SK-N-MC (cell line): ENCODE results near the gene SPN.
A peak's percentile ranks its signal among the peaks of the same experiment; 100 is the strongest.
"Not testable (repeated sequence)": the region's sequence is repeated elsewhere in the genome, so short reads cannot be mapped to it uniquely, and the experiment has no call there.

Experiments
- DNase-seq: peaks from one replicate; pipeline ENCODE4 v3.0.0-alpha.2; 2011; ENCODE audit warnings: low read depth, low spot score
- H3K27ac ChIP-seq: fragments of 200-600 bp; sonication (generic); 2 replicates; pipeline ENCODE4 v1.5.1; 2016; ENCODE audit warnings: mixed run types
- H3K36me3 ChIP-seq: fragments of 200-600 bp; sonication (generic); 2 replicates; pipeline ENCODE4 v1.6.1; 2017; ENCODE audit warnings: antibody characterized with exemption, low read length, mixed read lengths; ENCODE audit not compliant: insufficient read depth
- H3K4me3 ChIP-seq: fragments of 200-600 bp; sonication (generic); 2 replicates; pipeline ENCODE4 v1.5.1; 2016
- H3K9ac ChIP-seq: fragments of 200-600 bp; sonication (generic); 2 replicates; pipeline ENCODE4 v1.8.0; 2017; ENCODE audit warnings: mixed run types, mixed read lengths; ENCODE audit not compliant: insufficient read length
- H3K9me3 ChIP-seq: fragments of 200-600 bp; sonication (generic); 2 replicates; pipeline ENCODE4 v1.6.1; 2017; ENCODE audit warnings: low read depth, mild to moderate bottlenecking, antibody characterized with exemption, low read length, moderate library complexity, mixed read lengths
- EZH2 ChIP-seq: fragments of 200-600 bp; sonication (generic); IDR thresholded peaks from one replicate; pipeline ENCODE4 v1.6.1; 2017; ENCODE audit warnings: antibody characterized with exemption
- FOXP2 ChIP-seq: optimal IDR thresholded peaks from 2 replicates; pipeline ENCODE3; 2011; ENCODE audit warnings: mild to moderate bottlenecking, moderate library complexity; ENCODE audit not compliant: insufficient read depth; ENCODE audit errors: extremely low read length, control extremely low read depth
- POLR2AphosphoS5 ChIP-seq: IDR thresholded peaks from 2 replicates; pipeline ENCODE4 v1.6.1; 2012; ENCODE audit warnings: mild to moderate bottlenecking, low read depth, low read length, borderline replicate concordance

SPN gene

GRCh38 chr16:29698484-29699323 lies 35.7 kb downstream of the SPN start:
- H3K36me3 ChIP-seq = no peaks in the 10 kb centered on the region; the same call in 1 of the 2 replicates
- no peak overlapping the region for H3K27ac ChIP-seq
- TF ChIP-seq FOXP2 (no peak), EZH2 (no peak), POLR2AphosphoS5 (no peak)
- H3K9me3 ChIP-seq = no peaks in the 10 kb centered on the region
- no peak overlapping the region for H3K9ac ChIP-seq
- no peak for DNase-seq
- no peak overlapping the region for H3K4me3 ChIP-seq

- TF ChIP-seq FOXP2 = no peak
- no peak for TF ChIP-seq POLR2AphosphoS5
- no peak for TF ChIP-seq EZH2
- Histone ChIP-seq H3K36me3 (no peaks in the 10 kb centered on the region; the same call in 1 of the 2 replicates), H3K9ac (no peak overlapping the region), H3K9me3 (no peaks in the 10 kb centered on the region), H3K27ac (no peak overlapping the region), H3K4me3 (no peak overlapping the region)
- DNase-seq = no peak
Measured at GRCh38 chr16:29699324-29700219, 36.5 kb downstream of the SPN start.

- H3K9ac ChIP-seq = no peak overlapping the region
- no peaks in the 10 kb centered on the region; the same call in 1 of the 2 replicates for H3K36me3 ChIP-seq
- H3K4me3 ChIP-seq = no peak overlapping the region
- no peak for DNase-seq
- TF ChIP-seq EZH2 = no peak
- no peak for TF ChIP-seq POLR2AphosphoS5
- no peak for TF ChIP-seq FOXP2
- H3K27ac ChIP-seq = no peak overlapping the region
- H3K9me3 ChIP-seq = no peaks in the 10 kb centered on the region
Measured at GRCh38 chr16:29700253-29700987, 37.4 kb downstream of the SPN start.

GRCh38 chr16:29701214-29701555 lies 38.1 kb downstream of the SPN start:
- no peaks in the 10 kb centered on the region; the same call in 1 of the 2 replicates for H3K36me3 ChIP-seq
- no peak overlapping the region for H3K4me3 ChIP-seq
- no peak for DNase-seq
- no peak overlapping the region for H3K9ac ChIP-seq
- no peak overlapping the region for H3K27ac ChIP-seq
- TF ChIP-seq FOXP2 (no peak), POLR2AphosphoS5 (no peak), EZH2 (no peak)
- H3K9me3 ChIP-seq = no peaks in the 10 kb centered on the region

- Histone ChIP-seq H3K36me3 (no peaks in the 10 kb centered on the region; the same call in 1 of the 2 replicates), H3K9ac (no peak overlapping the region), H3K9me3 (no peaks in the 10 kb centered on the region), H3K4me3 (peak overlapping the region; percentile 58), H3K27ac (peak overlapping the region; percentile 11; the same call in 1 of the 2 replicates)
- no peak for DNase-seq
- no peak; the same call in 1 of the 2 replicates for TF ChIP-seq POLR2AphosphoS5
- TF ChIP-seq EZH2 = no peak
- TF ChIP-seq FOXP2 = no peak
Measured at GRCh38 chr16:29702269-29702668, 39.2 kb downstream of the SPN start.

DNA sequence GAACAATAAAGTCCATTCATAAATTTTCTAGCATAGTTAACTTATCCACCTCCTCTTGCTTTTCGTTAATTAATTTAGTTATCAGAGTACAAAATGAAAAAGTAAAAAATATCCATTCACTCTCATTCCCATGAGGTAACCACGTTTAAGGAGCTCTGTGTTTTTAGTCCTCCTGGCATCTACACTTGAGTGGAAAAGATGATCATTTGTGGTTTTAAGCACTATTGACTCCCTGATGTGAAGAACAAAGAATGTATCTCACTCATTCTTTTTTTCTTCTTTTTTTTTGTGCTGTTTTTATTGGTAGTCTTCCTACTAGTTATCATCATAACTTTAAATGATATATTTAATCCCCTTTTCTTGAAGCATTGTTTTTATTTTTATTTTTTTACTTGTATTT lies 42.0 kb downstream of the SPN start:
- Histone ChIP-seq H3K9me3 (no peaks in the 10 kb centered on the region), H3K9ac (no peak overlapping the region), H3K27ac (no peak overlapping the region), H3K4me3 (no peak overlapping the region), H3K36me3 (no peaks in the 10 kb centered on the region)
- TF ChIP-seq FOXP2 (no peak), POLR2AphosphoS5 (no peak), EZH2 (no peak)
- no peak for DNase-seq

- H3K4me3 ChIP-seq, H3K9me3 ChIP-seq, H3K27ac ChIP-seq, DNase-seq, H3K36me3 ChIP-seq, H3K9ac ChIP-seq: not testable (repeated sequence)
Measured at GRCh38 chr16:29707160-29707559, 44.1 kb downstream of the SPN start.
